ES-I3 (cell line): ENCODE results near the gene CENPM.

Experiments
- H3K36me3 ChIP-seq: 2 replicates; pipeline ENCODE4 v1.6.1; 2013; ENCODE audit warnings: mild to moderate bottlenecking, low read length, control low read depth, moderate library complexity; ENCODE audit not compliant: insufficient read depth
- H3K4me1 ChIP-seq: 2 replicates; pipeline ENCODE4 v1.6.1; 2013; ENCODE audit warnings: mild to moderate bottlenecking, control low read depth, low read length; ENCODE audit not compliant: insufficient read depth
- H3K9ac ChIP-seq: 2 replicates; pipeline ENCODE4 v1.6.1; 2013; ENCODE audit warnings: low read depth, mild to moderate bottlenecking, low read length, moderate library complexity
- H3K9me3 ChIP-seq: 2 replicates; pipeline ENCODE4 v1.6.1; 2013; ENCODE audit warnings: mild to moderate bottlenecking, low read length, moderate library complexity; ENCODE audit not compliant: control insufficient read depth, insufficient read depth

Gene CENPM

DNA sequence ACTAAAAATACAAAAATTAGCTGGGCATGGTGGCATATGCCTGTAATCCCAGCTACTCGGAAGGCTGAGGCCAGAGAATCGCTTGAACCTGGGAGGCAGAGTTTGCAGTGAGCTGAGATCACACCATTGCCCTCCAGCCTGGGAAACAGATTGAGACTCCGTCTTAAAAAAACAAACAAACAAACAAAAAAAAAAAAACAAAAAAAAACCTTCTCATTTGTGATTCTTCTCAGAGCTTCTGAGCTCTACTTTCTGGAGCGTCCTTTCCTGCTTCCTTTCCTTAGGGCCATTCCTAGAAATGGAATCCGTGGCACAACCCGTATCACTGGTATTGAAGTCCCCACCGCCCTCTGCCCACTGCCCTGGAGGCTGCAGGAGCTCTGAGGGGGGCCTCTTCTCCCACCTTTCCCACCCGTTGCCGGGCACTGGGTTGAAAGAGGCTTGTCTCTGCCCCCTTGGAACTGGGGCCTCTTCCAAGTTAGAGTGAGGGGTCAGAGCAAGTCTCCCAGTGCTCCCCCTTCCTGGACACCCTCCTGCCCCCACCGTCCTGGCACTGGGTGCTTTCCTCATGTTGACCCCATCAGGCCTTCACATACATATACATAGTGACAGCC is 30.1 kb downstream of the CENPM start:
- Histone ChIP-seq H3K36me3 (no peaks in the 10 kb centered on the region), H3K4me1 (peaks cover 23% of the 10 kb centered on the region), H3K9ac (no peak overlapping the region), H3K9me3 (no peaks in the 10 kb centered on the region)

DNA sequence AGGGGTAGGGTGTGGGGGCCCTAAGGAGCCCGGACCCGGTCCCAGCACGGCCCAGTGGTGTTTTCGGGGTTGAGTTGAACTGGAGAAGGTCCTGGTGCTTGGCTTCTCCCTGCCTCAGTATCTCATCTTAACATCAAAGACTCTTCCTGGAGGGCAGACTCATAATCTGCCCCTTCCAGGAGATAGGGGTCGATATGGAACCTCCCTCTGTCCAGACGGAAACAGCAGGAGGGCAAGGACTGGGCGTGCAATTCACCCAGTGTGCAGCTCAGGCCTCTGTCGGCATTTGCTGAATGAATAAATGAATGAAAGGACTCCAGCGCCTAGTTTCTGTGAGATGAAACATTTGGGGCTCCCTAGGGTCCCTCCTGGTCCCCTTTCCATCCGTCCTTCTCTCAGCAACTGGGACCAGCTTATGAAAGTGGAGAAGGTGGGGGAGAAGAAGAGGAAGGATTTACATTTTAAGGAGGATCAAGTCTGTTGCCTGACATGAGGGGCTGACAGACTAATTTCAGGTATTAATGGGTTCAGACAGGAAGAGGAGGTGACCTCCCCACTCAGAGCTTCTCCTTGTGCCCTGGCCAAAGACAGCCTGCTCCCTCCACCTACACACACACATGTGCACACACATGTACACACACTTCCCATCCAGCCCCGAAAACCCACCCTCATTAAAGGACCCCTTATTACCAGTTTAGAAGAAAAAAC is 31.0 kb downstream of the CENPM start:
- H3K9me3 ChIP-seq: no peaks in the 10 kb centered on the region
- peaks cover 23% of the 10 kb centered on the region for H3K4me1 ChIP-seq
- H3K36me3 ChIP-seq: no peaks in the 10 kb centered on the region
- H3K9ac ChIP-seq: peak overlapping the region; percentile 44; the same call in 1 of the 2 replicates

GRCh38 chr22:41915035-41915785 is 31.7 kb downstream of the CENPM start, which contains the start of gene SHISA8:
TSS of gene SHISA8 (minus strand) at chr22:41915074. CDS start at chr22:41914667, 407 bp downstream.
- Histone ChIP-seq H3K9ac (peak within 1 kb of the TSS; percentile 44; the same call in 1 of the 2 replicates), H3K9me3 (no peaks in the 10 kb centered on the region), H3K4me1 (peaks cover 17% of the 10 kb centered on the region), H3K36me3 (no peaks in the 10 kb centered on the region)

DNA sequence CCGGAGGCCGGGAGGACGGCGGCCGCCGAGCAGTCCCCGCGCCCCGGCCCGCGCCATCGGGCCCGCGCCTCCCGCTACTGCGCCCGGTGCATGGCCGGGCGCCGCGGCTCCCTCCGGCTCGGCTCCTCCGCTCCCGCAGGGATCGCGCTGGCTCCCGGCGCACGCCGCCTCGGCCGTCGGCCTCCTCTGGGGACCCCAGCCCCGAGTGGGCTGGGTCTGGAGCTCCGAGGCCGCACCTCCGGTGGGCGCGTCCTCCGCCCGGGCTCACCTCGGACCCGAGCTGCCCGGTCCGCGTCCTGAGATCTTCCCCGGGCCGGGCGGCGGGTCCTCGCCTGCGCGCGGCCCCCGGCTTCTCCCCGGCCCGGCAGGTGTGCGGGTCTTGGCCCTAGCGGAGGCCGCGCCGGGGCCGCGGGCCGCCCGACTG is 32.3 kb downstream of the CENPM start:
- Histone ChIP-seq H3K36me3 (no peaks in the 10 kb centered on the region), H3K9me3 (no peaks in the 10 kb centered on the region), H3K4me1 (peaks cover 16% of the 10 kb centered on the region), H3K9ac (peak overlapping the region; percentile 44; the same call in 1 of the 2 replicates)

DNA sequence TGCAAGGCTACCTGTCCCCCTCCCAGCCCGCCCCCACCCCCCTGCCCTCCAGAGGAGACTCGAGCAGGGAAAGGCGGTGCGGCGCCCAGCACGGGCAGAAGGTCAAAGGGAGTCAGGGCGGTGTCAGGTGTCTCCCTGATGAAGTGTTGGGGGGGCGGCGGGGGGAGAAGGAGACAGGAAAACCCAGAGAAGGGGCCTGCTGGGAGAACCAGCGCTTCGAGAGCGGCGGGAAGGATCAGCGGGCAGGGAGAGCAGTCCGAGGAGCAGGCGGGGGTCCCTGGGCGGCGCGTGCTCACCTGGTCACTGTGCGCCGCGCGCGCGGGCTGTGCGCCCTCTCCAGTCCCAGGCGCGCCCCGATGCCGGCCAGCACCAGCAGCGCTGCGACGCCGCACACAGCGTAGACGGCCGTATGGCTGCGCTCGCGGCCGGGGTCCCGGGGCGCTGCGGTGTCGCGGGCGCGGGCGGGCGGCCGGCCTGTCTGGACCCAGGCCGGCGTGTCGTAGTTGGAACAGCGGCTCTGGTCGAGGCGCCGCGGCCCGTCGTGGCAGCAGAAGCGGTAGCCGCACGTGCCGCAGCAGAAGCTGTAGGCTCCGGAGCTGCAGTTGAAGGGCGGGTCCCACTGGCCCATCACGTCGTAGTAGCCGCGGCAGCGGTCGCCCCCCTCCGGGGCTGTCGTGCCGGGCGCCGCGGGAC is 33.0 kb downstream of the CENPM start:
- Histone ChIP-seq H3K9ac (peak overlapping the region; percentile 44; the same call in 1 of the 2 replicates), H3K9me3 (no peaks in the 10 kb centered on the region), H3K4me1 (peaks cover 16% of the 10 kb centered on the region)

DNA sequence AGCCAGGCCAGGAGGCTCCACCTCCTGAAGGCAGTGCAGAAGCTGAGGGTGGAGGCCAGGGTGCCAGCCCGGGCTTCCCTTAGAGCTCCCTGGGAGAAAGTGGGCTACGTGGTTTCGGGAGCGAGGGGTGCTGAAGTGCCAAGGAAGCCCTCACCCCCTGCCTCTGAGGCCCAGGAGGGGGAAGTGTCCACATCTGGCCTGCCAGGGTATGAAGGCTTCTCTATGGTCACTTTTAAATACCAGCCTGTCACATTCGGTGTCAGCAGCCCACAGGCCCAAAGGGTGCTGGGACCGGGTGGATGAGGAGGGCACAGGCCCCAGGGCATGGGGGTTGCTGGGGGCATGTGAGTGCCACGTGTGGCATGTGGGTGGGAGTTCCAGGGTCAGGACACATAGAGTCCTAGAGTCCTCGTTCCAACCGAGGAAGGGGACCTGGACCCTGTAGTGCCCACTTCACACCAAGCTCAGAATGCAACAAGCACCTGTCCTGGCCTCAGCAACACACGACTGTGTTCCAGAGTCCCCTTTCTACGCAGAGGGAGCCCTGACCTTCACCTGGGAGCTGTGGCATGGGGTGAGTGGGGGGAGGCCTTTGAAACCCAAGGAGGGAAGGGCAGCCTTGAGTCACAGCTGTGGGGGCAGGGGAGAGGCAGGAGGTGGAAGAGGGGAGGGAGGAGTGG is 33.8 kb downstream of the CENPM start:
- Histone ChIP-seq H3K36me3 (no peaks in the 10 kb centered on the region), H3K9me3 (no peaks in the 10 kb centered on the region), H3K4me1 (peaks cover 21% of the 10 kb centered on the region), H3K9ac (no peak overlapping the region)

More for the DNA sequence above, 33.0 kb downstream of the CENPM start:
- no peaks in the 10 kb centered on the region for H3K36me3 ChIP-seq

DNA sequence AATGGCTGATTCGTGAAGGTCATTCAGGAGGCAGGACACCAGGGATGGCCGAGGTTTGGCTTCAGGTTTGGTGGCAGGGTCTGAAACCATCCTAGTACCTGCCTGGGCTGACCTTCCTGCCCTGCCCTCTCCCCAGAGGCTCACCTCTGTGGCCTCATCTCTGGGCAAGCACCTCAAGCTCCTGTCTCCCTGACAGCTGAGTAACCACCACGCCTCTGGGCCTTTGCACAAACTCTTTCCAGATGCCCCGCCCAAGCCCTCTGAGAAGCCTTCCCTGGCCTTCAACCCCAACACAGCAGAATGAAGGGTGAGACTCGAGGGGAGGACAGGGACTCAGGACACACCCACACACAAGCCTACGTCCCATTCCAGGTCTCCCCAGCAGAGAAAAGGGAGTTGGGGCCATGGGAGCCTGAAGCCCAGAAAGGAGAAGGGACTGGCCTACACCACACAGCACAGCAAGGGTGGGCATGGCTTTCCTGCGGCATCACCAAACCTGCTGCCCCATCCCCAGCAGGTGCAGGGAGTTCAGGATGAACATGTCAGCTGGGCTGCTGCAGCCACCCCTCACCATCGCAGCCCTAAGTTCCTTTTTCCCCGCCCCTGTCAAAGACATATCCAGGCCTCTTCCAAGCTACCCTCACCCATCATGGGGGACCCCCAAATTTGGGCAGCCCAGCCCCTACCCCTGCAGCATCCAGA is 34.5 kb downstream of the CENPM start:
- Histone ChIP-seq H3K4me1 (peaks cover 14% of the 10 kb centered on the region), H3K9me3 (no peaks in the 10 kb centered on the region), H3K9ac (no peak overlapping the region), H3K36me3 (no peaks in the 10 kb centered on the region)

DNA sequence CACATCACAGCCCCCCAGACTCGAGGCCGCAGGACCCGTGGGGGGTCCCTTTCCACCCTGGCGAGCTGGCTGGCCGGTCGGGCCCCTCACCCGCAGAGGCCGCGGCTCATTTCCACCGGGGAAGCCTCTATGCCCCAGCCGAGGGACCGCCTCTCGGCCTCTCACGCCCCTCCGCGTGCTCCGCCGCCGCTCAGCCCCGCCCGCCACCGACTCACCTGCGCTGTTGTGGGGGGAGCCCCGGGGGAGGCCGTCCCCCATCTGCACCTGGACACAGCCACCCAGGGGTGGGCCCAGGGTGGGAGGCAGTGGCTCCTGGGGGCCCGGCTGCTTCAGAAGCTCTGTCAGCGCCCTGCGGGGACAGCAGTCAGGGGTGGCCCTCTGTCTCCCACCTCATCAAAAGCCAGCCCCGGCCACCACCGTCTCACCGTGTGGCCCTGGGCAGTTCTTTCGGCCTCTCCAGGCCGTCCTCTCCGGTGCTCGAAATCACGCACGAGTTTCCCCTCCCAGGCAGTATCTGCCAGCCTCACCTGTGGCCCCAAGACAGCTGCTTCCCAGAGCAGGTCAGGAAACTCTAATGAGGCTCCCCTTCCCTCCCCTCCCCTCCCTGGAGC is 35.8 kb downstream of the CENPM start:
- peak overlapping the region; percentile 16; the same call in 1 of the 2 replicates for H3K9ac ChIP-seq
- H3K36me3 ChIP-seq: no peaks in the 10 kb centered on the region
- peaks cover 10% of the 10 kb centered on the region for H3K4me1 ChIP-seq
- H3K9me3 ChIP-seq: no peaks in the 10 kb centered on the region

DNA sequence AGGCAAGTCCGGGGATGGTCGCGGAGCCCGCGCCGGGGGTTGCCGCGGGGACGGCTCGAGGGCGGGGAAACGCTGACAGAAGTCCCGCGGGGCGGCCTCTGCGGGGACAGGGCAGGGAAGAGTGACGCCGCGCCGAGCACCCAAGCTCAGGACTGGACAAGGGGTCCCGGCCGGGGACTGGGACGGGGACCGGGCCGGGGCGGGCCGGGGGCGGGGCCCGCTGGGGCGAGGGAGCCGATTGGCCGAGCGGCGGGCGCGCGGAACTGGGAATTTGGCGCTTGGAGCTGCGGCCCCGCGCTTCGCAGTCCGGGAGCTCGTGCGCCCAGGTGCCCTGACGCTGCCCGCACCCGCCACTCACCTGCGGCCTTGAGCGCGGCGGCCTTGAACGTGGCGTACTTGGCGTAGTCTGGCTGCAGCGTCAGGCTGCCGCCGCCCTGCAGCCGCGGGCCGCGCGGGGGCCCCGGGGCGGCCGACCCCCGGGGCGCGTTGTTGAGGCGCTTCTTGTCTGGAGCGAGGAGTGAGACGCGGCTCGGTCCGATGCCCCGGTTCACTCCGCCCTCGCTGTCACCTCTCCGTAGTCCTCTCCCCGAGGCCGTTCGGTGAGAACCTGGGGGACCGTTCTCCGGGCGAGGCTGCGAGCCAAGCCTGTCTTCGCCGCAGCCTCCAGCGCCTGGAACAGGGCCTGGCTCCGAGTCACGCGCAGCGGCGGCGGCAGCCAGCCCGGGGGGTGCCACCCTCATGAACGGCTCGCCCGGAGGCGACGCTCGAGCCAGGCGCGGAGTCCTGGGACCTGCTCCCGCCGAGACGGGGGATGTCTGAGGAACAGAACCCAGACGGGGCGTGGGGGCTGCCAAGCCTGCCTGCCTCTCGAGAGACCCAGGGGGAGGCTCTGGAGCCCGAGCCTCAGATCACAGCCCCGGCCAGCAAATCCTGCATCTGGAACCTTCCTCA is 36.6 kb downstream of the CENPM start:
- Histone ChIP-seq H3K36me3 (no peaks in the 10 kb centered on the region), H3K9ac (peak overlapping the region; percentile 23; the same call in 1 of the 2 replicates), H3K4me1 (peaks cover 5% of the 10 kb centered on the region; the same call in 1 of the 2 replicates), H3K9me3 (no peaks in the 10 kb centered on the region)

GRCh38 chr22:41909310-41910049 is 37.5 kb downstream of the CENPM start:
- Histone ChIP-seq H3K4me1 (peaks cover 5% of the 10 kb centered on the region; the same call in 1 of the 2 replicates), H3K36me3 (peaks cover under 1% of the 10 kb centered on the region; the same call in 1 of the 2 replicates), H3K9ac (peak overlapping the region; percentile 23; the same call in 1 of the 2 replicates), H3K9me3 (no peaks in the 10 kb centered on the region)

DNA sequence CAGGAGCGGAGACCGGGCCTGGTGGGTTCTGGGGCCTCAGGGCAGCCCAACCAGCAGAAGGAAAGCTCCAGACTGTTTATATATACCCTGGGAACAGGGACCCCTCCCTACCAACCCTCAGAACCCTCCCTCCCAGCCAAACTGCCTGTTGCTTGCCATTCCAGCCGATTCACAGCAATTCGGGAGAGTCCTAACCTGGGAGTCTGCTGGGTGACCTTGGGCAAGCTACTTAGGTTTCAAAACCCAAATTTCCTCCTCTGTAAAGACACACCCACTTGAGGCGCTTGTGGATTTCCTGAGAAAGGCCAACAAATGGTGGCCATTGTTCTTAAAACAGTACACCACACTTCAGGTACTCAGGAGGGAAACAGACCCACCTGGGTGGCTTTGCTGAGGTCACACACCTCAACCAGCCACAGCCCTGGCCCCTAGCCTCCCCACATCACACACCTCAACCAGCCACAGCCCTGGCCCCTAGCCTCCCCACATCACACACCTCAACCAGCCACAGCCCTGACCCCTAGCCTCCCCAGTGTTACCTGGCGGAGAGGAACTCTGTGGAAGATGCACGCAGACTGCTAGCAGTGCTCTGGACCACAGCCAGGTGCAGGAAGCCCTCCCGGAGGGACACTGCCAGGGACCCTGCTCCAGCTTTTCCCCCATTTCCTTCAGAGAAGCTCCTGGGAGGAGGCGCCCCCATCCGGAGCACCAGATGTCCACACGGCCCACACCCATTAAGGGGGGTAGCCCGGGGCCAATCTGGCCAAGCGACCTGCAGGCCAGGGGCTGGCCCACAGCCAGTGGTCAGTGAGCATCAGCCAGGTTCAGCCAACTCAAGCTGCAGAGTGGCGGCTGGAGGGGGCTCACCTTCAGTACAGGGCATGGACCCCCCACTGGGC is 38.3 kb downstream of the CENPM start:
- Histone ChIP-seq H3K4me1 (peaks cover 5% of the 10 kb centered on the region; the same call in 1 of the 2 replicates), H3K9ac (no peak overlapping the region), H3K36me3 (peaks cover 3% of the 10 kb centered on the region; the same call in 1 of the 2 replicates), H3K9me3 (no peaks in the 10 kb centered on the region)
